ENCODE data around the gene HOXA4. TPM values are rescaled to one million over a fixed set of nuclear protein-coding genes. Genes with fewer than 3 reads are reported as not detected.
A peak's percentile ranks its signal among the peaks of the same experiment; 100 is the strongest.

The HOXA4 gene
- total RNA-seq, 1 experiment from 2014 or later: 1.0 TPM

DNA sequence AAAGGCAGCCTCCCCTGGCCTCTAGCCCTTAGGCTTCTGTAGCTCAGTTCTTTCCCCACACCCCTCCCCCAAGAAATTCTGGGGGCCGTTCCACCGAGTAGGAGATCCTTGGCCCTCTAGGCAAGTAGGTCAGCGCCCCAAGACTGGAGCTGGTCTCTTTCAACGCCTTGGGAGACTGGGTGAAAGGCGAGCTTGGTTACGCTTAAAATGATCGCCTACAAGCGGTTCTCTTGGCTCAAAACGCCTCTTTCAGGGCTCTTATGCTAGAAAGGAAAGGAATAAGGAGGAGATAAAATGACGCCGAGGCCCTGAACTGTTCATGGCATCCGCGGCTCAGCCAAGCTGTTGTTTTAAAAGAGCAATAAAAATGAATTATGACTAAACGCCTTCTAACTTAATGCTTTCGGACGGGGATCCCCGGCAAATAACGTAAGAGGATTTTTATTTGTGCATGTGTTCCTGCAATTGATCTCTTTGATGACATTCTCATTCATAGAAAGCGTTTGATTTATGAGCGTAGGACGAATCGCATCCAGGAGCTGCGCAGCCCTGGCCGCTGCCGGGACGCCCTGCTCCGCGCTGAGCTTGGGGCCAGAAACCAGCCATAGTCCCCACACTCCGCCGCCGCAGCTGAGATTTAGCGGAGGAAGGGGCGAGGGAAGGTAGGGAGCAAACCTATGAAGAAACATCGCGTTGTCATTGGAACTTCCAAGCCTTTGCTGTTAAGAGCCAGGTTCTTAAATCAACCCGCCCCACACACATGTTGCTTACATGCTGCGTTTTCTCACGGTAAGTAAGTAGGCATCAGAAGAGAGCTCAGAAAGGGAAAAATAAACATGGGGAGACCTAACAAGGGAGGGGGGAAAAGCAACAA, 31.7 kb downstream of the HOXA4 start:
- intact Hi-C loops (cut with micrococcal nuclease; ENCODE audit: unreplicated experiment): loop anchor here (2.0 kb wide), 1 partner anchor 16 kb away; no protein-coding TSS in a partner anchor
- peaks cover 17% of the 10 kb centered on the region for H3K36me3 Mint-ChIP-seq (ENCODE audit: insufficient read depth, unreplicated experiment)
- CTCF ChIA-PET: interaction anchor here (0.7 to 3.2 kb wide), 11 partner anchors 12 to 245 kb away, joined by 3 to 19 read pairs (median 5); partner anchors contain the start of gene HOXA3
- no TSS peak for BruUV-seq (replicated peaks)
- peak; percentile 58 for DNase-seq
- no peaks in the 10 kb centered on the region for H3K9me3 Mint-ChIP-seq (ENCODE audit: low read depth, unreplicated experiment)
- TF ChIP-seq, protein P1, sequence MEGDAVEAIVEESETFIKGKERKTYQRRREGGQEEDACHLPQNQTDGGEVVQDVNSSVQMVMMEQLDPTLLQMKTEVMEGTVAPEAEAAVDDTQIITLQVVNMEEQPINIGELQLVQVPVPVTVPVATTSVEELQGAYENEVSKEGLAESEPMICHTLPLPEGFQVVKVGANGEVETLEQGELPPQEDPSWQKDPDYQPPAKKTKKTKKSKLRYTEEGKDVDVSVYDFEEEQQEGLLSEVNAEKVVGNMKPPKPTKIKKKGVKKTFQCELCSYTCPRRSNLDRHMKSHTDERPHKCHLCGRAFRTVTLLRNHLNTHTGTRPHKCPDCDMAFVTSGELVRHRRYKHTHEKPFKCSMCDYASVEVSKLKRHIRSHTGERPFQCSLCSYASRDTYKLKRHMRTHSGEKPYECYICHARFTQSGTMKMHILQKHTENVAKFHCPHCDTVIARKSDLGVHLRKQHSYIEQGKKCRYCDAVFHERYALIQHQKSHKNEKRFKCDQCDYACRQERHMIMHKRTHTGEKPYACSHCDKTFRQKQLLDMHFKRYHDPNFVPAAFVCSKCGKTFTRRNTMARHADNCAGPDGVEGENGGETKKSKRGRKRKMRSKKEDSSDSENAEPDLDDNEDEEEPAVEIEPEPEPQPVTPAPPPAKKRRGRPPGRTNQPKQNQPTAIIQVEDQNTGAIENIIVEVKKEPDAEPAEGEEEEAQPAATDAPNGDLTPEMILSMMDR (IDR thresholded peaks at IDR 0.05; ENCODE audit: unreplicated experiment): no peak
- peak overlapping the region; percentile 70 for H3K4me3 Mint-ChIP-seq (ENCODE audit: low read depth, unreplicated experiment)
- H3K27me3 Mint-ChIP-seq (ENCODE audit: unreplicated experiment): peaks cover 17% of the 10 kb centered on the region
- peaks cover 51% of the 10 kb centered on the region for H3K4me1 Mint-ChIP-seq (ENCODE audit: low read depth, unreplicated experiment)
- H3K27ac Mint-ChIP-seq (ENCODE audit: unreplicated experiment): peak overlapping the region; percentile 66

DNA sequence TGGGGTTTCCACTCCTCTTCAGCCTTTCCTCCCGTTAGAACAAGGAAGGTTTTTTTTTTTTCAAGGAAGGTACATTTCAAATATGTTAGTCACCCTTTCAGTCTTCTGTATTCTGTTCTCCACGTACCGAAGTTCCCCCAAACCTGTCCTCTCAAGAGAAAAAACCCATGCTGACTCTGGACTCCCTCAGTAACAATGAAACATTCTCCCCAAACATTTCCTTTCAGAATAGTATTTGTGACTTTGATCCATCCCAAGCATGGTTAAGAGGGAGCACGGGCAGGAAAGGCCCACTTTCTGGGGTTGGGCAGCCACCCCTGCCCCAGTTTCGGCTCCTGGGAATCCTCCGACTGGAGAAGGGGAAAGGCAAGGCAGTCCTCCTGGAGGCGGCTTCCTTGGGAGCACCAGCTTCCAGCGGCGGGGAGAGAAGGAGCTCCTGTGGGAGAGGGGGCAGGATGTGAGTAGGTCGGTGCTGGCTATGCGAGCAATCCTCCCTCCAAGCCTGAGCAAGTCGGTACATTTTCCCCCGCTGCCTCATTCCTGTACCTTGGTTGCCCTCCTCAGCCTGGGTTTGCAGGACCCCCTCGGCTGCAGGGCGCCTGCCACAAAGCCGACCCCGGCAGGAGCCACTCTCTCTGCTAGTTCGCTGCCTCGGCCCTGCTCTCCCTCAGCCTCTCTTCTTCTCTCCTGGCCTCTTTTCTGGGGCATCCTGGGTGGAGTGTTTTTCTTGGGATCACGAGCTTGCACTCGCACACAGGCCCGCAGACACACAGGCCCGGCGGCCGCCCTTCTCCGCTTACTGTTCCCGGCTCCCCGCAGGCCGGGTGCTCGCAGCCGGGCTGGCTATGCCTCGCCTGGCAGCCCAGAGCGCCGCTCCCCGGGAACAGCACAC, 32.6 kb downstream of the HOXA4 start:
- Mint-ChIP-seq H3K27ac (ENCODE audit: unreplicated experiment) (peak overlapping the region; percentile 66), H3K4me3 (ENCODE audit: low read depth, unreplicated experiment) (peak overlapping the region; percentile 70), H3K36me3 (ENCODE audit: insufficient read depth, unreplicated experiment) (peaks cover 17% of the 10 kb centered on the region), H3K27me3 (ENCODE audit: unreplicated experiment) (peaks cover 8% of the 10 kb centered on the region), H3K4me1 (ENCODE audit: low read depth, unreplicated experiment) (peaks cover 43% of the 10 kb centered on the region), H3K9me3 (ENCODE audit: low read depth, unreplicated experiment) (no peaks in the 10 kb centered on the region)
- intact Hi-C loops (cut with micrococcal nuclease; ENCODE audit: unreplicated experiment): loop anchor here (2.0 kb wide), 1 partner anchor 17 kb away; no protein-coding TSS in a partner anchor
- CTCF ChIA-PET: interaction anchor here (0.5 to 3.2 kb wide), 13 partner anchors 9 to 823 kb away, joined by 3 to 19 read pairs (median 4); no protein-coding TSS in a partner anchor
- DNase-seq: peak; percentile 64
- TF ChIP-seq, protein P1 (IDR thresholded peaks at IDR 0.05; ENCODE audit: unreplicated experiment): no peak
- no TSS peak for BruUV-seq (replicated peaks)

DNA sequence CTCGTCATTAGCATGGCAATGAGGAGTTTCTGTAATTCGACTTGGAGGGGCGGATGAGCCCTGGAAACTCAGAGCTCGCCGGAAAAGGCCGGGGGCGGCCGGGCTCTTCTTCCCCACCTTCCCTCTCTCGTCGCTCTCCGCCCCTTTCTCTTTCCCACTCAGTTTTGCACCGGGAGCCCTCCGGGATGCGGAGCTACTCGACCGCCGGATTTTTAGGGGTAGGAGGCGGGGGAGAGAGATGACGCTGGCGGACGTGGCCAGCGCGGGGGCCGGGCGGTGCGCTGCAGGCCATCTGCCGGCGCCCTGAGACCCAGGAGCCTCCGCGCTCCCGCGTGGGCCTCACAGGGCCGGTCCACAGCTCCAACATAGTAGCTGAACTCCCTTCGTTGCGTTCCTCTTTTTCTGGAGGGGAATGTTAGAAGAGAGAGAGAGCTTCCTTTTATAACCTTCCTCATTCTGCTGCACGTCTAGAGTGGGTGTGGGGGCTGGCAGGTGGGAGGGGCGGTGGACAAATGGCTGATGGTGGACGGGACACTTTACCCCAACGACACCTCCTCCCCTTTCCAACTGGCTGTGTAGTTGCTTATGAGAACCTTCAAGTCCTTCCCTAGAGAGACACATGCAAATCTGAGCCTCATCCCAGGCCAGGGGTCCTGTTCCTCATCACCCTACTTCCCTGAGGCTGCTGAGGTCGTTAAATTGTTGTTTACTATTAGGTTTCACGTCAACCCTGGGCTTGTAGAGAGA, 33.6 kb downstream of the HOXA4 start:
- no TSS peak for BruUV-seq (replicated peaks)
- H3K27me3 Mint-ChIP-seq (ENCODE audit: unreplicated experiment): no peaks in the 10 kb centered on the region
- TF ChIP-seq, protein P1 (IDR thresholded peaks at IDR 0.05; ENCODE audit: unreplicated experiment): no peak
- peaks cover 39% of the 10 kb centered on the region for H3K4me1 Mint-ChIP-seq (ENCODE audit: low read depth, unreplicated experiment)
- peak overlapping the region; percentile 70 for H3K4me3 Mint-ChIP-seq (ENCODE audit: low read depth, unreplicated experiment)
- no peak for DNase-seq
- peaks cover 17% of the 10 kb centered on the region for H3K36me3 Mint-ChIP-seq (ENCODE audit: insufficient read depth, unreplicated experiment)
- CTCF ChIA-PET: interaction anchor here (0.6 to 3.2 kb wide), 6 partner anchors 8 to 238 kb away, joined by 3 to 8 read pairs (median 4); no protein-coding TSS in a partner anchor
- no peak overlapping the region for H3K27ac Mint-ChIP-seq (ENCODE audit: unreplicated experiment)
- intact Hi-C loops (cut with micrococcal nuclease; ENCODE audit: unreplicated experiment): no loop called here
- H3K9me3 Mint-ChIP-seq (ENCODE audit: low read depth, unreplicated experiment): no peaks in the 10 kb centered on the region
